Neutrophil (primary cell): ENCODE data around the gene GNG13.

ENCODE experiments used
- H3K27ac ChIP-seq: fragments of 200-600 bp; sonication (generic); 2 replicates; pipeline ENCODE4 v1.5.1; 2016; ENCODE audit warnings: mild to moderate bottlenecking, moderate library complexity
- H3K27me3 ChIP-seq: fragments of 200-600 bp; sonication (generic); 2 replicates; pipeline ENCODE4 v1.6.0; 2016; ENCODE audit warnings: mild to moderate bottlenecking
- H3K36me3 ChIP-seq: fragments of 200-600 bp; sonication (generic); 2 replicates; pipeline ENCODE4 v1.5.1; 2017
- H3K4me1 ChIP-seq, 2 experiments: fragments of 200-600 bp in 1 of 2; sonication (generic) in 1 of 2; 1 replicate in 1 of 2; 2 replicates in 1 of 2; pipeline versions ENCODE4 v1.5.1 to v1.6.1; 2013 to 2016; ENCODE audit warnings: low read depth in 1 of 2, low read length in 1 of 2, mild to moderate bottlenecking in 1 of 2, moderate library complexity in 1 of 2; ENCODE audit not compliant: control insufficient read depth in 1 of 2, insufficient read depth in 1 of 2
- H3K4me3 ChIP-seq, 2 experiments: fragments of 200-600 bp in 1 of 2; sonication (generic) in 1 of 2; 1 replicate in 1 of 2; 2 replicates in 1 of 2; pipeline ENCODE4 v1.5.1; 2013 to 2016; ENCODE audit warnings: low read depth in 1 of 2, low read length in 1 of 2, mild to moderate bottlenecking in 1 of 2, moderate library complexity in 1 of 2
- H3K9me3 ChIP-seq: fragments of 200-600 bp; sonication (generic); 2 replicates; pipeline ENCODE4 v1.5.1; 2016
- TF ChIP-seq, protein P1 (sequence below): fragments of 200-600 bp; sonication (generic); IDR thresholded peaks from 2 replicates; pipeline ENCODE4 v1.5.1; 2016; ENCODE audit warnings: antibody characterized with exemption

Gene GNG13

DNA sequence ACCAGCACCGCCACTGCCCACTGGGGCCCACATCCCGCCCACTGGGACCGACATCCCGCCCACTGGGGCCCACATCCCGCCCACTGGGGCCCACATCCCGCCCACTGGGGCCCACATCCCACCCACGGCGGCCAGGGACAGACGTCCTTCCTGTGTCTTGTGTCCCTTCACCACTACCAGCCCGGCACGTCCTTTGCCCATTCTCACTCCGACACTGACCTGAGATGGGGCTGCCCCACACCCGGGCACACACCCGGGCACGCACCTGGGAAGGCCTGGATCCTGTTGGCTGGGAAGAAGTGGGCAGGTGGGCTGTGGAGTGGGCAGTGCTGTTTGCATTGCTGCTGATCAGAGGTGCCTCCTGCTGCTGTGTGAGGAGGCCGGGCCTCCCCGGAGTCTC is 28.4 kb upstream of the GNG13 start:
- H3K4me1 ChIP-seq: no peaks in the 10 kb centered on the region
- H3K4me3 ChIP-seq: no peak overlapping the region
- H3K27ac ChIP-seq: no peak overlapping the region
- H3K9me3 ChIP-seq: no peaks in the 10 kb centered on the region
- no peaks in the 10 kb centered on the region for H3K36me3 ChIP-seq
- TF ChIP-seq, protein P1, sequence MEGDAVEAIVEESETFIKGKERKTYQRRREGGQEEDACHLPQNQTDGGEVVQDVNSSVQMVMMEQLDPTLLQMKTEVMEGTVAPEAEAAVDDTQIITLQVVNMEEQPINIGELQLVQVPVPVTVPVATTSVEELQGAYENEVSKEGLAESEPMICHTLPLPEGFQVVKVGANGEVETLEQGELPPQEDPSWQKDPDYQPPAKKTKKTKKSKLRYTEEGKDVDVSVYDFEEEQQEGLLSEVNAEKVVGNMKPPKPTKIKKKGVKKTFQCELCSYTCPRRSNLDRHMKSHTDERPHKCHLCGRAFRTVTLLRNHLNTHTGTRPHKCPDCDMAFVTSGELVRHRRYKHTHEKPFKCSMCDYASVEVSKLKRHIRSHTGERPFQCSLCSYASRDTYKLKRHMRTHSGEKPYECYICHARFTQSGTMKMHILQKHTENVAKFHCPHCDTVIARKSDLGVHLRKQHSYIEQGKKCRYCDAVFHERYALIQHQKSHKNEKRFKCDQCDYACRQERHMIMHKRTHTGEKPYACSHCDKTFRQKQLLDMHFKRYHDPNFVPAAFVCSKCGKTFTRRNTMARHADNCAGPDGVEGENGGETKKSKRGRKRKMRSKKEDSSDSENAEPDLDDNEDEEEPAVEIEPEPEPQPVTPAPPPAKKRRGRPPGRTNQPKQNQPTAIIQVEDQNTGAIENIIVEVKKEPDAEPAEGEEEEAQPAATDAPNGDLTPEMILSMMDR: no peak
- H3K27me3 ChIP-seq: peaks cover 34% of the 10 kb centered on the region

GRCh38 chr16:827513-827912 is 27.0 kb upstream of the GNG13 start:
- Histone ChIP-seq H3K27me3 (peaks cover 34% of the 10 kb centered on the region), H3K4me1 (no peaks in the 10 kb centered on the region), H3K36me3 (no peaks in the 10 kb centered on the region), H3K9me3 (no peaks in the 10 kb centered on the region), H3K27ac (no peak overlapping the region), H3K4me3 (no peak overlapping the region)
- TF ChIP-seq, protein P1: no peak

GRCh38 chr16:825341-826061 is 25.0 kb upstream of the GNG13 start:
- Histone ChIP-seq H3K27me3 (peaks cover 31% of the 10 kb centered on the region), H3K4me1 (no peaks in the 10 kb centered on the region), H3K4me3 (no peak overlapping the region), H3K9me3 (no peaks in the 10 kb centered on the region), H3K27ac (no peak overlapping the region), H3K36me3 (no peaks in the 10 kb centered on the region)
- TF ChIP-seq, protein P1: no peak

DNA sequence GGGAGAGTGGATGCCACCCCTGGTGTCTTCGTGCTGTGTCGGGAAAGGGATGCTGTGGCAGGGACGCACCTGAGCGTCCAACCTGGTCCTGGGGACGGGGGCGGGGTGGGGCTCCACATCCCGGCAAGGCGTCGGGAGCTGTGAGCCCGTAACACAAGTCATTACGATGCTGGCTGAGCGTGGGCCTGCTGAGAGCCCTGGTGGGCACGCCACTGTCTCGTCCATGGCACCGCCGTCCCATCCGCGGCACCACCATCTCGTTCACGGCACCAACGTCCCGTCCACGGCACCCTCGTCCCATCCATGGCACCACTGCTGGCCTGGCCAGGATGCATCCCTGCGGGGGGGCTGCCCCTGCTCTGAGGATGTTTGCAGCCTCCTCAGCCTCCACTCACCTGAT is 24.1 kb upstream of the GNG13 start:
- TF ChIP-seq, protein P1: no peak
- H3K9me3 ChIP-seq: no peaks in the 10 kb centered on the region
- H3K4me1 ChIP-seq: no peaks in the 10 kb centered on the region
- no peaks in the 10 kb centered on the region for H3K36me3 ChIP-seq
- peaks cover 31% of the 10 kb centered on the region for H3K27me3 ChIP-seq
- no peak overlapping the region for H3K27ac ChIP-seq
- H3K4me3 ChIP-seq: no peak overlapping the region

DNA sequence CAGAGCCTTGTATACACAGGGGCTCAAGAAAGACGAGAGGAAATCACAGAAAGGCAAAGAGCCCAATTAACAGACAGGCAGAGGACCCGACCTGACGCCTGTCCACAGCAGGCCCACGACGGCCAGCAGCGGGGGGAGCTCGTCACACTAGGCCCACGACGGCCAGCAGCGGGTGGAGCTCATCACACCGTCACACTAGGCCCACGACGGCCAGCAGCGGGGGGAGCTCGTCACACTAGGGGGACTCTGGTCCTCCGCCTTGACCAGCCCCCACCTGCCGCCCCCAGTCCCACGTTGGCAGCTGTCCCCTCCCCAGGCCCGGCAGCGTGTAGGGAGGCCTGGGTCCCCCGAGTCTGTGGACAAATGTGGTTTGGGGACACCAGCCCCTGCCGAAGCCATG is 23.7 kb upstream of the GNG13 start:
- Histone ChIP-seq H3K9me3 (no peaks in the 10 kb centered on the region), H3K4me3 (no peak overlapping the region), H3K27ac (no peak overlapping the region), H3K36me3 (no peaks in the 10 kb centered on the region), H3K27me3 (peaks cover 33% of the 10 kb centered on the region), H3K4me1 (no peaks in the 10 kb centered on the region)
- TF ChIP-seq, protein P1: no peak
